T follicular helper cell (primary cell): ENCODE data around the gene SLC9A5.

Source experiments
- DNase-seq: peaks from one replicate; pipeline ENCODE4 v3.0.0-alpha.2; 2020; ENCODE audit warnings: low read depth

SLC9A5 gene

GRCh38 chr16:67311607-67312488 is 63.1 kb downstream of the SLC9A5 start:
- no peak for DNase-seq

GRCh38 chr16:67312719-67313118 is 63.9 kb downstream of the SLC9A5 start:
- DNase-seq = no peak

- DNase-seq = no peak
These were observed 69.1 kb downstream of the SLC9A5 start for GRCh38 chr16:67317853-67318252.
